Cardiac septum (tissue), 1 donor: ENCODE results near the gene LRG1. TPM values are rescaled to one million over a fixed set of nuclear protein-coding genes. Genes with fewer than 3 reads are reported as not detected.
"Not testable (repeated sequence)": the region's sequence is repeated elsewhere in the genome, so short reads cannot be mapped to it uniquely, and the experiment has no call there.

Source experiments
- DNase-seq: peaks from one replicate; pipeline ENCODE4 v3.0.0-alpha.2; 2020; ENCODE audit warnings: low spot score
- intact Hi-C: fragments of 100-400 bp; cut with DNase I; formaldehyde crosslinking; loops from one replicate; pipeline ENCODE4 v1.14.0; 2022
- total RNA-seq: library from RNA; stranded (reverse); fragmentation: NEBNext Ultra II Directional; extraction: Animal tissue kit (Norgen Biotek cat#: 25700); gene quantifications from one replicate; pipeline ENCODE4 v1.2.1, GENCODE V29; 2021
- donor health status: DM: no; HTN: no; CAD: no.

LRG1 gene
- total RNA-seq, 1 donor from 2014 or later: 0.43 TPM

DNA sequence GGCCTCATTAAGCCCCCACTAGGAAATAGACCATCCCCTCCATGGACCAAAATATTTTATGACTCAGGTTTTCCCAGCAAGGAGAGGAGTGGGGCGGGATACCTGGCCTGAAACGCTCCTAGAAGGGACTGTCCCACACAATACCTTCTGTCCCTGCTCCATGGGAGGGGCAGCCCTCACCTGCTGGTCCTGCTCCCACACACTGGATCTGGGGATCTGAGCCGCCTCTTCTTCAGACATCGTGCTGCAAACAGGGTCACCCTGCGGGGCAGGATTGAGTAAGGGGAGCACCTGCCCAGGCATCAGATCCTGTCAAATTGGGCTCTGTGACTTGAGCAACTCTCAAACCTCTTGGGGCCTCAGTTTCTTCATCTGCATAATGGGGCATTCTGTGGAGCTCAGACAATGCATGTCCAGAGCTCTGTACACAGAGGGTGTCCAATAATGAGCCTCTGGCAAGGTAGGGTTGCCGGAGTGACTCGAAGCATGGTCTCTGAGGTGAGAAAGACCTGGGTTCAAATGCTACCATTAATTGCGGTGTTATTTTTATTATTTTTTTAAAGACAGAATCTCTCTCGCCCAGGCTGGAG, 5.9 kb downstream of the LRG1 start:
- intact Hi-C loops: no loop called here
- no peak for DNase-seq

DNA sequence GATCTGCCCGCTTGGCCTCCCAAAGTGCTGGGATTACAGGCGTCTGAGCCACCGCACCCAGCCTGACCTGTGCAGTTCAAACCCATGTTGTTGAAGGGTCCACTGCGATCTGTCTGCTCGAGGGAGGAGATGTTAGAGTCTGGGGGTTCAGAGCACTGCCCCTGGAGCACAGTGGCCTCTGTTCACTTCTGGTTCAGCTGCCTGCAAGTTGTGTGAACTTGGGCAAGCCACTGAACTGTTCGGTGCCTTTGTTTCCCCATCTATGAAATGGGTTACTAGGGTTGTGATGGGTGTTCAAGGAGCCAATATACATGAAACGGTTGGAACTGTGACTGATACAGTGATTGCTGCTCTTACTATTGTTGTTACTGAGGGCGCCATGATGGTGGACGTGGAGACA, 6.5 kb downstream of the LRG1 start:
- intact Hi-C loops: no loop called here
- DNase-seq: no peak

DNA sequence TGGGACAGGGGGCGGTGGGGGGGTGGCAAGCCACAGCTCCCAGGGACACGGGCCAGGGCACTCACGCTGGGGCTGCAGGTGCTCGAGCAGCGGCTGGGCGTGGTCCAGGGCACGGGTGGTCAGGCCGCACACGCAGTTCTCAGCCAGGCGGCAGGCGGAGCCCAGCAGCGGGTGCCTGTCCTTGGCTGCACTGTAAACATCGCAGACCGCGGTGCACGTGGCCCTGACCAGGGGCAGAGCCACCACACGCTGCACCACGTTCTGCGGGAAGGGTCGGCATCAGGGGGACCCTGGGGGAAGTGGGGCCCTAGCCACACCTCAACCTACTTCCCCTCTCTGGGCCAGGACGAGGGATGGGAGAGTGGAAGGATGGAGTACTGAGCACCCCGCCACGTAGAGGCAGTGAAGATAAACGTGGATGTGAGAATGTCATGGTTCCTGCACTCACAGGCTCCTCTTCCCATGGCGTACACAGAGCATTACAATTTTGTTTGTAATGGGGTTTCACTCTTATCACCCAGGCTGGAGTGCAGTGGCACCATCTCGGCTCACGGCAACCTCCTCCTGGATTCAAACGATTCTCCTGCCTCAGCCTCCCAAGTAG, 8.2 kb downstream of the LRG1 start:
- DNase-seq: no peak
- intact Hi-C loops: no loop called here

DNA sequence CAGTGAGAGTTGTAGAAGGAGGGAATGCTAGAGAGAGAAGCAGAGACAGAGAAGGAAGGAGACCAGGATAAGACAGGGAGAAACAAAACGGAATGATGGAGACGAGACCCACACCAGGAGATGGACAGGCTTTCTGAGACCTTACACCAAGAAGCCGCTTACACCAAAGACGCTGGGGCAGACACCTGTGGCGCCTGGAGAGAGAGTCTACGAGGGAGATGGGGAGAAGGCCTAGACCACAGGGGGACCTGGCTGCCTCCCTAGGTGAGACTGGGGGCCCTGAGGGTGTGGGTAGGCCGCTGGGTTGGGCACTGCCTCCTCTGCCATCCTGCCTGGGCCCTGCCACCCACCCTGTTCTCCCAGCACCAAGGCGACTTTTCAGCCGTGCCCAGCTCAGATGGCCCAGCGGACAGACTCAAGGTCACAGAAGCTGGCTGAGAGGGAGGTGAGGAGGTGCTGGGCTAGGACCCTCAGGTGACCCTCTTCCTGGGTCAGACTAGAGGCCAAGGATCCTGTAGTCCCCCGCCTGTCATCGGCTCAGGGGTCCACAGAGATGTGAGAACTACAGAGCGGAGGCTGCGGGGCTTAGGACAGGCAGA, 9.8 kb downstream of the LRG1 start:
- no peak for DNase-seq
- intact Hi-C loops: loop anchor here (5.0 kb wide), 1 partner anchor 263 kb away; no protein-coding TSS in a partner anchor

DNA sequence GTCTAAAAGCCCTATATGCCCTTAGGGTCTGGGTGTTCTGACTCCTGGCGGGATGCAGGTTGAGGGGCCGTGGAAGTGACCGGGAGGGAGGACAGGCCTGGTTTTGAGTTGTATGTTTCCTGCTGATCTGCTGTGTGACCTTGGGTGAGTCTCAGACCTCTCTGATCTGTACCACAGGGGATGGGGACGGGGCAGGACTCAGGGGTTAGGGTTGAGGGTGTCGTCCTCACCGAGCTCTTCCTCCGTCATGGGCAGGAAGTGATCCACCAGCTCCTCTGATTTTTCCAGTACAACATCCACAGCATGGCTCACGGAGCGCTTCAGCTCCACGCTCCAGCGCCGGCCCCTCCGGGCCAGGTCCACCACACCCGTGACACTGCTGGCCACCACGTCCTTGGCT, 11.0 kb downstream of the LRG1 start:
- no peak for DNase-seq
- intact Hi-C loops: loop anchor here (5.0 kb wide), 1 partner anchor 262 kb away; no protein-coding TSS in a partner anchor

- DNase-seq: not testable (repeated sequence)
- intact Hi-C loops: loop anchor here (5.0 kb wide), 1 partner anchor 260 kb away; no protein-coding TSS in a partner anchor
Observed at GRCh38 chr19:4527377-4527776, 12.5 kb downstream of the LRG1 start.

GRCh38 chr19:4525563-4526002, 14.3 kb downstream of the LRG1 start:
- intact Hi-C loops: loop anchor here (5.0 kb wide), 1 partner anchor 258 kb away; no protein-coding TSS in a partner anchor
- no peak for DNase-seq

DNA sequence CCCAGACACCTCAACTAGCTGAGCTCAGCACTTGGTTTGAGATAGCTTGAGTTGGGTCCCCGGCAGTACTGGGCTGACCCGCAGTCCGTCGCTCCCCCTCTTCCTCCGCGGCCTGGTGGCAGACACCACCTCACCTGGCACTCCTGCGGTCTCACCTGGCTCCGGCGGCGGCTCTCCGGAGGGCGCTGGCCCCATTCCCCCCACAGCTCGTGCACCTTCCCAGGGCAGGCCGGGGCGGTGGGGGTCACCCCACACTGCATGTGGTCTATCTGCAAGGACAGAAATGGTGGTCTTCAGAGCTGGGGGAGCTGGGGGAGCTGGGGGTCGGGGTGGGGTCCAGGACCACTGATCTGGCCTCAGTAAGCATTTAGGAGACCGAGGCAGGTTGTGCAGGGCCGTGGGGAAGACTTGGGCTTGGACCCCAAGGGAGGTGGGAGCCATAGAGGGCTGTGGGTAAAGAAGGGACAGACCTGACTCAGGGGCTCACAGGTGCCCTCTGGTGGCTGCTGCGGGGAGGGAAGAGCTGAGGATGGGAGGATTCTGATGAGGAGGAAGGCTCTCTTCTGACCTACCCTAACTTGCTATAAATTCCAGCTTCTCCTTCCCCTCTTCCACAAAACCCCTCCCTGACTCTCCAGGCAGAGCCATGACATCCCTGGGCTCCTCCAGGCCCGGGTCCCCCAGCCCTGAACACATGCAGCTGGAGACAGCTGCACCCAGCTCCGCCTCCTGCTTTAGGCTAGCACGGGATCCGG, 14.9 kb downstream of the LRG1 start:
- intact Hi-C loops: loop anchor here (5.0 kb wide), 1 partner anchor 258 kb away; no protein-coding TSS in a partner anchor
- no peak for DNase-seq

GRCh38 chr19:4523306-4524110, 16.3 kb downstream of the LRG1 start:
- DNase-seq: no peak
- intact Hi-C loops: no loop called here

DNA sequence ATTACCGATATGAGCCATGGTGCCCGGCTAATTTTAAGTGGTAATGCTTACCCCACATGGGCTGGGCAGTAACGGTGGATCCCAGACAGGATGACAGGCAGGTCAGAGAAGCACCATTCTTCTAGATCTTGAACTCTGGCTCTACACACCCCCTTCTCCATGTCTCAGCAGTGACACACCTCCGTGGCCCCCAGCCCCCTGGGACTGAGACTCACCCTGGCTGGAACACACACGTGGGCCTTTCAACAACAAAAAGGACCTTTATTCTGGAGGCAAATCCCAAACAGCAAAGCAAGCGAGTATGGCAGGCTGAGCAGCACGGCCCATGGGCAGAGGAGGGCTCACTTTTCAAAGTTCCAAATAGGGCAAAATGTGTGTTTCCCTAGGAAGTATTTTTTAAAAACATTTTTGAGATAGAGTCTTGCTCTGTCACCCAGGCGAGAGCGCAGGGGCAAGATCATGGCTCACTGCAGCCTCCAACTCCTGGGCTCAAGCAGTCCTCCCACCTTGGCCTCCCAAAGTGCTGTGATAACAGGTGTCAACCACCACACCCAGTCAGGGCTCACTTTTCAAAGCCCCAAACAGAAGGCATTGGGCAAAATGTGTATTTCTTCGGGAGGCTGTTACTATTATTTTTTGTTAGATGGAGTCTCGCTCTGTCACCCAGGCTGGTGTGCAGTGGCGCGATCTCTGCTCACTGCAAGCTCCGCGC, 17.4 kb downstream of the LRG1 start:
- intact Hi-C loops: no loop called here
- no peak for DNase-seq

DNA sequence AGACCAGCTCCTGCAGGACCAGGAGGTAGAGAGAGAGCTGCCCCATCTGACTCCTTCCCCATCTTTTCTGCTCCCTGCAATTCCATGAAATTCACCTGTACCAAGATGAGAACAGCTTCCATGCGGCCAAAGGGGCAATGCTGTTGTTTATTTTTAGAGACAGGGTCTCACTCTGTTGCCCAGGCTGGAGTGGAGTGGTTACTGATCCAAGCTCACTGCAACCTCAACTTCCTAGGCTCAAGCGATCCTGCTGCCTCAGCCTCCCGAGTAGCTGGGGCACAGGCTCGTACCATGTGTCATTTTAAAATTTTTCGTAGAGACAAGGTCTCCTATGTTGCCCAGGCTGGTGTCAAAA, 18.0 kb downstream of the LRG1 start:
- intact Hi-C loops: no loop called here
- no peak for DNase-seq

- intact Hi-C loops: no loop called here
- no peak for DNase-seq
Observed at GRCh38 chr19:4521170-4521887, 18.5 kb downstream of the LRG1 start.

DNA sequence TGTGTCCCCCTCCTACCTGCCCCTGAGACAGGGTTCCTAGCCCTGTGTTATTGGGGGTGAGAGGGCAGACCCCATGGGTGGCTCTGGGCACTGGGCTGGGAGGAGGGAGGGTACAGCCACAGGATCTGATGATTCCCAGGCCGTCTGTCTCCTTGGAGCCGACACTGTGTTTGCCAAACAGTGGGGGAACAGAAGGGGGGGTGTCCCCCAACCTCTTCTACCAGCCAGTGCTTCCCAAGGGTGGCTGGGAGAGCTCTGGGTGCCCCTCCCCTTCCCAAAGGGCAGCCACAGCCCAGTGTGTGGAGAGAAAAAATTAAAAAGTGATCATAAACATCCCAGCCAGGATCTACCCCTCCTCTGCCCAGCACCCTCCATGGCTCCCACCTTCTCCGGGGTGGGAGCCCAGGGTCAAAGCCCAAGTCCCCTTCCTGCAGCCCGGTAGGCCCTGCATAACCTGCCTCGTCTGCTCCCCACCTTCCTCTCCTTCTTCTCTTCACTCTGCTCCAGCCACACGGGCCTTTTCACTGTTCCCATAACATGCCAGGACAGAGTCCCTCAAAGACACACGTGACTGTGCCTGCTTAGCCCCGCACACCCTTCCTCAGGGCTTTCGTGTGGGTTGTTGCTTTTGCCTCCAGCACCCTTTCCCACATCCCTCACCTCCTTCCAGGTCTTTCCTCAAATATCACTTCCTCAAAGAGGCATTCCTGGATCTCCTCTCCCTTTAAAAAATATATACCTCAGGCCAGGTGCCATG, 20.1 kb downstream of the LRG1 start:
- intact Hi-C loops: no loop called here
- DNase-seq: no peak

GRCh38 chr19:4519172-4519496, 20.7 kb downstream of the LRG1 start:
- no peak for DNase-seq
- intact Hi-C loops: no loop called here

DNA sequence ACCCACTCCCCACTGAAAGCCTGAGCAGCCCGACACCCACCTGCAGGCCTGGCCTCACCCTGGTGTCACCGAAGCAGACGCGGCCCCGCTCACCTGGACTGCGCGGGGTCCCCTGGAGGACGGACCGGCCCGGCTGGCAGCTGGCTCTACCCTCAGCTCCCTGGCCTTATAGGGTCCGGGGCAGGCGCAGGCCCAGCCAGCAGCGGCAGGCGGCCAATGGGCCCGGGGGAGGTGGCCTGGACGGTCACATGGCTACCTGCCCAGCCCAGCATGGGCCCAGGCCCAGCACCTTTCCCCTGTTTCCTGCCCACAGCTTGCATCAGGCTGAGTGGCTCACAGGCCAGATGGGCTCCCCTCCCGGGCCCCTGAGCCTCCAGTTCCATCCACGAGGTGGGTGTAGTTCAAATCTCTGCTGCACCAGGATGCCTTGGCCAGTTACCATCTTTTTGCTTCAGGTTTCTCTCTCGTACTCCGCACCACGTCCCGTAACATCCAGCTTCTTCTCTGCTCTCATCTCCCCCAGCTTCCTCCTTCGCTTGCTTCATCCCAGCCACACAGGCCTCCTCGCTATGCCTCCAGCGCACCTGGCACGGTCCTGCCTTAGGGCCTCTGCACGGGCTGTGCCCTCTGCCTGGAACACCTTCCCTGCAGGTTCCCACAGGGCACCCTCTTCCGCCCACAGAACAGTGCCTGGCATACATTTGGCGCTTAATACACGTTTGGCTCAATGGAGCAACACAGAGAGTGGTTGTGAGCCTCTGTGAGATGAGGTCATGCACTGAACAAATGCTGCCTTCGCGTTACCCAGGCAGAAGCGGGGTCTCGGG, 21.3 kb downstream of the LRG1 start, which contains the start of gene PLIN4:
PLIN4 (minus strand) TSS at position 142 of the 827 bp plus-strand sequence. CDS start 214 bp downstream, outside the sequence.
- intact Hi-C loops: no loop called here
- peak; percentile 90 for DNase-seq

DNA sequence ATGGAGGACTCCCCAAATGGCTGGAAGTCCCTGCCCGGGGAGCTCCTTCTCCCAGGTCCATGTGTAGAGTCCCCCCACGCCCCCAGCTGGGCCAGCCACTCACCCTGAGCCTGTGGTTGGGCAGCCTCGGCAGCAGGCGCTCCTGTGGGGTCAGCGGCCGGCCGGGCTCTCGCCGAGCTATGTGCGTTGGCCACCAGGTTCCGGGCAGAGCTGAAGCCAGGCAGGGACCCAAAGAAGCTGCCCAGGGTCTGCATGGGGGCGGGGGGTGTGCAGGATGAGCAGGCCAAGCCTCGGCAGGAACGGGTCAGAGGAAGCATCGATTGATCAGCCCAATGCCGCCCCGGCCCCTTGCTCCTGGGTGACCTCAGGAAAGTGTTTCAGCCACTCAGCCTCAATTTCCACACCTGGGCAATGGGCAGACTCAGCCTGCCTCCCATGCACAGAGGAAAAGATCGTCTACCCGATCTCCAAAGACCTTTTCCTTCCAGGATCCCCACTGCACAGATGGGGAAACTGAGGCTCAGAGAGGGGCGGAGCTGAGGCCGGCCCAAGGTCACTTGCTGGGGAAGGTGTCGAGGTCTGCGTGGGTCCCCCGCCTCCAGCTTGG, 22.3 kb downstream of the LRG1 start:
- no peak for DNase-seq

More for the DNA sequence above, 22.3 kb downstream of the LRG1 start:
- intact Hi-C loops: no loop called here
